Activated CD4-positive, alpha-beta T cell treated with anti-CD3 and anti-CD28 coated beads for 48 hours (primary cell): ENCODE data around the gene CD63.
"Not testable (repeated sequence)": the region's sequence is repeated elsewhere in the genome, so short reads cannot be mapped to it uniquely, and the experiment has no call there.

Experiments
- DNase-seq: peaks from one replicate; pipeline ENCODE4 v3.0.0-alpha.2; 2020

Gene CD63, protein sequence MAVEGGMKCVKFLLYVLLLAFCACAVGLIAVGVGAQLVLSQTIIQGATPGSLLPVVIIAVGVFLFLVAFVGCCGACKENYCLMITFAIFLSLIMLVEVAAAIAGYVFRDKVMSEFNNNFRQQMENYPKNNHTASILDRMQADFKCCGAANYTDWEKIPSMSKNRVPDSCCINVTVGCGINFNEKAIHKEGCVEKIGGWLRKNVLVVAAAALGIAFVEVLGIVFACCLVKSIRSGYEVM

GRCh38 chr12:55728939-55729818 is at the start of gene CD63:
Gene CD63 (minus strand): TSS chr12:55729009. CDS start chr12:55728341, 668 bp downstream.
- peak; percentile 83 for DNase-seq

DNA sequence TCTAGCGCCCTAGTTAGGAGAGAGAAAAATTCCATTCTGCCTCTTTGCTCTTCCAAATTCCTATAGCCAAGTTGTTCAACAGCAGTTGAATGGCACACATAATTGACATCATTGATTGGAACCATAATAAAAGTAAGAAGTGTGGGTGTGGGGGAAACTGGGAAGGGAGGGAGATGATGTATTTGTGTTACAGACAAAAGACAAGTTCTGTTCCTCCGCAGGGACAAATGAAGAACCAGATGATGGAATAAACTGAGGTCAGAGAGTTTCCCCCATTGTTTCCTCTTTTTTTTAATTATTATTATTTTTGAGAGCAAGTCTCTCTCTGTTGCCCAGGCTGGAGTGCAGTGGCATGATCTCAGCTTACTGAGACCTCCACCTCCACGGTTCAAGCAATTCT is 49.0 kb upstream of the CD63 start:
- no peak for DNase-seq

GRCh38 chr12:55771736-55772135 is 42.9 kb upstream of the CD63 start:
- no peak for DNase-seq

DNA sequence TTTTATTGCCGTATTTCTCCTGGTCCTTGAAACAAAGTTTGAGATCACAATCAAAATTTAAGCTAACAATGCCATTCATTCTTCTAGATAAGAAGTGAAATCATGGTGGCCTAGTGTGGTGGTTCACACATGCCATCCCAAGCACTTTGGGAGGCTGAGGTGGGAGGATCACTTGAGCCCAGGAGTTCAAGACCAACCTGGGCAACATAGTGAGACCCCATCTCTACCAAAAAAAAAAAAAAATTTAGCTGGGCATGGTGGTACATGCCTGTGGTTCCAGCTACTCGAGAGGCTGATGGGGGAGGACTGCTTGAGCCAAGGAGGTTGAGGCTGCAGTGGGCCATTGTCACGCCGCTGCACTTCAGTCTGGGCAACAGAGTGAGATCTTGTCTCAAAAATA is 38.3 kb upstream of the CD63 start:
- DNase-seq = no peak

- no peak for DNase-seq
These were observed 37.0 kb upstream of the CD63 start for GRCh38 chr12:55765736-55766290.

- no peak for DNase-seq
These were observed 33.8 kb upstream of the CD63 start for GRCh38 chr12:55762646-55763045.

- DNase-seq = peak; percentile 82
These were observed 31.9 kb upstream of the CD63 start for GRCh38 chr12:55760663-55761062.

- not testable (repeated sequence) for DNase-seq
These were observed 29.8 kb upstream of the CD63 start for GRCh38 chr12:55758575-55758974.

DNA sequence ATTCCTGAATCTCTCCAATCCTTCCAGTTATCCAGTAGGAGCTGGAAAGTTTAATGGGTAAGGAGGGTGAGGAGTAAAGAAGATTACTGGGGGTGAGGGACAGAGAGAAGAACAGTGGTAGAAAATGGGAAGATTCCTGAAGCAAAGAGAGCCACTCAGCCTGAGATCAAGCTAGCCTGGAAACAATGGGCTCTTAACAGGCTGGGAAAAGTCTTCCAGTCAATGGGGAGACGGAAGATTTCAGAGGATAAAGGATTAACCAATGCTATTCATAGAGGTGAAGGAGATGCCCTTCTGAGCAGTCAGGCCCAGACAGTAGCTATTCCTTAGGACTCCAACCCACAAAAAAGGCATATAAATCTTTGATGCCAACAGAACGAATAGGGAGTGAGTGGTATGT is 28.9 kb upstream of the CD63 start:
- DNase-seq = no peak

DNA sequence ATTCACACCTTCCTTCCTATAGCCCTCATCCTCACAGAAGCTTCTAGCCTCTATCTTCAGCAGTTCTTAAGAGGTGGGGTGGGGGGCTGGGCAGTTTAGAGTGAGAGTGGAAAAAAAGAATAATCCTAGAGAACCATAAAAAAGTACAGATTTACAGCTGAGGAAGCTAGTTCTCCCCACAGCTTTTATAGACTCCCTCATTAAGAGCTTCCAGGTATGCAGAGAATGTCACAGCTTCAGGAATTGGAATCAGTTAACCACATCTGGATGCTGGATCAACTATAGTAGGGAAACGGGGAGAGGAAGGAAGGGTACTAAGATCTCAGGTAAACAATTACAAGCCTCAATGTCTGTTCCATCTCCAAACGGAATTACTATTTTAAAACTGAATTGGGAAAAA is 26.4 kb upstream of the CD63 start:
- DNase-seq = no peak

GRCh38 chr12:55748230-55748993 is 19.6 kb upstream of the CD63 start:
- no peak for DNase-seq

GRCh38 chr12:55746913-55747231 is 18.1 kb upstream of the CD63 start:
- no peak for DNase-seq

- DNase-seq = no peak
These were observed 17.5 kb upstream of the CD63 start for GRCh38 chr12:55746174-55746912.

DNA sequence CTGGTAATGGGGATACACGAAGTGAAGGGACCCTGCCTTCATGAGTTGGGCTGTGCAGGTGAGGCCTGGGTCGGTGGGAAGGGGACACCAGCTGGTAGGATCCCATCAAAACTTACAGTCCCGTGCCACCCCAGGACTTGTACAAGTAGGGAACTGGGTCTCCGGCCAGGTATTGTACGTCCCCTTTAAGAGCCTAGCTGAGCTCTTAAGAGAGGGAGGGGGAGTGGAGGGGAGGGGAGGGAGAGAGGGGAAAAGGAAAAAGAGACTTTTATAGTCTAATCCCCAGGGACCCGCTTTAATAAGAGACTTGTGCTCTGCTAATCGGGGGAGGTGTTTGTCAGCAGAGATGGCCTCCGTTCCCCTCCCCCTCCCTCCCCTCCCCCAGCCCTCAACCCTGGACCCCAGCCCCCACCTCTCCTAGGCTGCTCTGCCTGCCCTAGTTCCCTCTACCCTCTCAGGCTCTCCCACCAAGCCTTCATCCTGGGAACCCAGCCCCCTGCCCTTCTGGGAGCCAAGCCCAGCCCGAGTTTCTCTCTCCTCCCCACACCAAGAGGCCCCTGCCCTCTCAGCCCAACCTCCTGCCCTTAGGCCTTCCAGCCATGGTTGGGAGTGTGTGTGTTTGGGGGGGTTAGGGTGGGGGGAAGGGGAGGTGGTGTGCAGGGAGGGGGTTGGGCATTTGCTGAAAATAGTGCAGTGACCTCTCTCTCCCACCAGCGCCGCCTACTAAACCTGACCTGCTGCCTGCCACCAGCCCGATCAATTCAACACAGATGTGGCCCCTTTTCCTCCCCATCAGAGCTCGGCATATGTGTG is 16.8 kb upstream of the CD63 start:
- no peak for DNase-seq

GRCh38 chr12:55744340-55745030 is 15.7 kb upstream of the CD63 start:
- DNase-seq = no peak

GRCh38 chr12:55743406-55744339 is 14.9 kb upstream of the CD63 start:
- DNase-seq = peak; percentile 64

DNA sequence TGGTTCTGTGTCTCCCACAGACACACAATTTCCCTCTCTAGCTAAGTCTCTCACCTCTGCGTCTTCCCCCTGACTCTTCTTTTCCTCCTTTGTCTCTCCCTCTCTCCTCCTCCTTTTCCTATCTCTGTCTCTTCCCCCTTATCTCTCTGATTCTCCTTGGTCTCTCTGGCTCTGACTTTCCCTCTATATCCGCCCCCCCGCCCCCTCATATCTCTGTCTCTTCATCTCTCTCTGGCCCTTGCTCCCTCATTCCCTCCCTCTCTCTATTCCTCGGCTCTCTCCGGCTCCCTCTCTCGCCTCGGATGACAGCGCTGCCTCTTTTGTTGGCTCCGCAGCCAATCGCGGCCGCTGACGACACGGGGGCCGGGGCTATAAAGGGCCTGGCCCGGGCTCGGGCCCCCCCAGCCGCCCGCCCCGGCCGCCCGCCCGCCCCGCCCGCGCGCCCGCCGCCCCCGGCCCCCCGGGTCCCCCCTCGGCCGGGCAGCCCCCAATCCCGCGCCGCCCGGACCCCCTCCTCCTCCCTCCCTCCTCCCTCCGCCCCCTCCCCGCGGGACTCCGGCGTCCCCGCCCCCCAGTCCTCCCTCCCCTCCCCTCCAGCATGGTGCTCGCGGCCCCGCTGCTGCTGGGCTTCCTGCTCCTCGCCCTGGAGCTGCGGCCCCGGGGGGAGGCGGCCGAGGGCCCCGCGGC is 14.1 kb upstream of the CD63 start, which contains the start of gene GDF11:
TSS of gene GDF11 (plus strand) at position 404 of the 687 bp plus-strand sequence. CDS start at position 599, 195 bp downstream.
- peak; percentile 82 for DNase-seq

DNA sequence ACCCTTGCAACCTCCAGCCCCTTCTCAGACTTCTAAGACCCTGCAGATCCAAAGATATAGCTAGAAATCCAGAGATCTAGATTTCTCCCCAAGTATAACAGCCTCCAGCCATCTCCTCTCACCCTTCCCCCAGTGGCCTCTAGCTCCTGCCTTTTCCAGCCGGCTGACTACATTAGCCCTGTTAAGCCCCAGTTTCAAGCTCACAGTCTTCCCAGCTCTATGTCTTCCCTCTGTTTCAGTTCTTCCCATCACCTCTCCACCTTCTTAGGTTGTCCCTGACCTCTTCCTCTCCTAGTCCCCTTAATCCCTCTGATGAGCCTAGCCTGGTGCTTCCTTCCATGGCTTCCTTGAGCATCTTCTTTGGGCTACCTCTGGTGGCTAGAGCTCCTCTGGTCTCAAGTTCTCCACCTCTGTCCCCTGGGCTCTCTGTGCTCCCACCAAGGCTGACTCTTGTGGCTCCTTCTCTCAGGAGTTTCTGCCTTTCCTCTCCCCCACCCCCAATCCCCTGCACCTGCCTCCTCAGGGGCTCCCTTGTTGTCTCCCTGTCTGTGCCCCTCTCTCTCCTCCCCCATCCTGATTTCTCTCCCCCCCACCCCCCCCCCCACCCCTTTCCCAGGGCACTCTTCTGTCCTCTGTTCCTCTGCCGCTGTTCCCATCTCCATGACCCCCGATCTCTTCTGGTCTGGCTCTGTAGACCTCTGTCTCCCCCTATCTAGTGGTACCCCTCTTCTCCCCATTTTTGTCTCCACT is 13.3 kb upstream of the CD63 start:
- no peak for DNase-seq

DNA sequence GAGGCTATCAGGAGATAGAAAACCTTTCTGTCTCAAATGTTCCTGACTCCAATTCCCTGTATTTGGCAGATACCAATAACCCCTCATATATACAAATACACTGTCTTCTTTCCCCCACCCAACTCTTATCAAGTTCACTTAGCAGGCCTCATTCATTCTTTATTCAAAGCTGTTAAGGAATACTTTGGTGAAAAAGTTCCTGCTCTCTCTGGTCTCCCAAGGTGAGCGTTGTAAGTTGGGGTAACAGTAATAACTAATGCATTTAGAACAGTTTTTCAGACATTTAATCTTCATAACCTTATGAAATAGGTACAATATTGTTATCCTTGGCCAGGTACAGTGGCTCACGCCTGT is 10.2 kb upstream of the CD63 start:
- no peak for DNase-seq
